Measurements from ENCODE around the gene CD83.

DNA sequence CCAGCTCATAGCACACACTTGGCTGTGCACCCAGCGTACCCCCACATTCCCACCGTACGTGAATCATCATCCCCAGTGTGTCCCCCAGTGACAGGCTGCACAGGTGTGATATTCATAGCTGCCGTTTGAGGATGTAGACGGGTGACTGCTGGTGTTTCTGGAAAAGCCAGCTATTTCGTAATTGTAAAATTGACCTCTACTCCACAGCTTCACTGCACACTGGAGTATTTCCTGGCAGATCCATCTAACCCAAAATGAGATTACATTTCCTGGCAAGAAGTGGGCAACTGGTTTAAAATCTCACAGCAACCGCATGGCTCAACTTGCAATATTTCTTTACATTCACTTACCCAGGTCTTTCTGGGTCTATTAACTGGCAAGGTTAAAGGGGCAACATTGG is 30.3 kb downstream of the CD83 start:
- TF ChIP-seq, protein P1, sequence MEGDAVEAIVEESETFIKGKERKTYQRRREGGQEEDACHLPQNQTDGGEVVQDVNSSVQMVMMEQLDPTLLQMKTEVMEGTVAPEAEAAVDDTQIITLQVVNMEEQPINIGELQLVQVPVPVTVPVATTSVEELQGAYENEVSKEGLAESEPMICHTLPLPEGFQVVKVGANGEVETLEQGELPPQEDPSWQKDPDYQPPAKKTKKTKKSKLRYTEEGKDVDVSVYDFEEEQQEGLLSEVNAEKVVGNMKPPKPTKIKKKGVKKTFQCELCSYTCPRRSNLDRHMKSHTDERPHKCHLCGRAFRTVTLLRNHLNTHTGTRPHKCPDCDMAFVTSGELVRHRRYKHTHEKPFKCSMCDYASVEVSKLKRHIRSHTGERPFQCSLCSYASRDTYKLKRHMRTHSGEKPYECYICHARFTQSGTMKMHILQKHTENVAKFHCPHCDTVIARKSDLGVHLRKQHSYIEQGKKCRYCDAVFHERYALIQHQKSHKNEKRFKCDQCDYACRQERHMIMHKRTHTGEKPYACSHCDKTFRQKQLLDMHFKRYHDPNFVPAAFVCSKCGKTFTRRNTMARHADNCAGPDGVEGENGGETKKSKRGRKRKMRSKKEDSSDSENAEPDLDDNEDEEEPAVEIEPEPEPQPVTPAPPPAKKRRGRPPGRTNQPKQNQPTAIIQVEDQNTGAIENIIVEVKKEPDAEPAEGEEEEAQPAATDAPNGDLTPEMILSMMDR (IDR thresholded peaks at IDR 0.05; ENCODE audit: low read length) = no peak
- TF ChIP-seq EZH2 (optimal IDR thresholded peaks at IDR 0.05; ENCODE audit: low read depth, low read length) = no peak

All from MM.1S (cell line).